ENCODE results near the gene IFI44. TPM values are rescaled to one million over a fixed set of nuclear protein-coding genes. Genes with fewer than 3 reads are reported as not detected.

The IFI44 gene
- total RNA-seq, 1 donor from 2014 or later, result 17.7 TPM

DNA sequence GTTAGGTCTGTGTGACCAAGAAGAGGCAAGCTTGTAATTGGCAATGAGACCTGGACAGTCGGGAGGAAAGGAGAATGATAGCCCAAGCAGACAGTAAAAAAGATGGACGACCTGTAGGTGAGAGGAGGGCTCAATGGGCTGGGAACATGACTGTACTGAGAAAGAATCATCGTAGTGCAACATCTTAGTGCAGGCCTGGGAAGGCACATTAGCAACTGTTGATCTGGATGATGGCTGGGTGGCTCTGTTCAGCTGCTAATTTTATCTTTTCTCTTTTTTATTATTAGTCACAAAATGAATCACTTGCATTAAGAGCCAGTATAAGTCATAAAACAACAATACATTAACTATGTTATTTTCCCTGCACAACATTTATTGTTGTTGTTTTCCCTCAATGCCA, 32.9 kb downstream of the IFI44 start:
- intact Hi-C loops (cut with DNase I), result no loop called here
- Histone ChIP-seq H3K27me3 (no peaks in the 10 kb centered on the region), H3K36me3 (no peaks in the 10 kb centered on the region), H3K9me3 (no peaks in the 10 kb centered on the region), H3K27ac (no peak overlapping the region), H3K4me1 (no peaks in the 10 kb centered on the region), H3K4me3 (no peak overlapping the region)
- no peak for DNase-seq (ENCODE audit: extremely low spot score in 2 of 2)
- TF ChIP-seq, protein P1, sequence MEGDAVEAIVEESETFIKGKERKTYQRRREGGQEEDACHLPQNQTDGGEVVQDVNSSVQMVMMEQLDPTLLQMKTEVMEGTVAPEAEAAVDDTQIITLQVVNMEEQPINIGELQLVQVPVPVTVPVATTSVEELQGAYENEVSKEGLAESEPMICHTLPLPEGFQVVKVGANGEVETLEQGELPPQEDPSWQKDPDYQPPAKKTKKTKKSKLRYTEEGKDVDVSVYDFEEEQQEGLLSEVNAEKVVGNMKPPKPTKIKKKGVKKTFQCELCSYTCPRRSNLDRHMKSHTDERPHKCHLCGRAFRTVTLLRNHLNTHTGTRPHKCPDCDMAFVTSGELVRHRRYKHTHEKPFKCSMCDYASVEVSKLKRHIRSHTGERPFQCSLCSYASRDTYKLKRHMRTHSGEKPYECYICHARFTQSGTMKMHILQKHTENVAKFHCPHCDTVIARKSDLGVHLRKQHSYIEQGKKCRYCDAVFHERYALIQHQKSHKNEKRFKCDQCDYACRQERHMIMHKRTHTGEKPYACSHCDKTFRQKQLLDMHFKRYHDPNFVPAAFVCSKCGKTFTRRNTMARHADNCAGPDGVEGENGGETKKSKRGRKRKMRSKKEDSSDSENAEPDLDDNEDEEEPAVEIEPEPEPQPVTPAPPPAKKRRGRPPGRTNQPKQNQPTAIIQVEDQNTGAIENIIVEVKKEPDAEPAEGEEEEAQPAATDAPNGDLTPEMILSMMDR (IDR thresholded peaks at IDR 0.05), result no peak
- no peak for TF ChIP-seq POLR2A (IDR thresholded peaks at IDR 0.05)
- no peak for TF ChIP-seq POLR2AphosphoS5 (IDR thresholded peaks at IDR 0.05; ENCODE audit: insufficient read depth in 1 of 2, low read depth in 1 of 2)

DNA sequence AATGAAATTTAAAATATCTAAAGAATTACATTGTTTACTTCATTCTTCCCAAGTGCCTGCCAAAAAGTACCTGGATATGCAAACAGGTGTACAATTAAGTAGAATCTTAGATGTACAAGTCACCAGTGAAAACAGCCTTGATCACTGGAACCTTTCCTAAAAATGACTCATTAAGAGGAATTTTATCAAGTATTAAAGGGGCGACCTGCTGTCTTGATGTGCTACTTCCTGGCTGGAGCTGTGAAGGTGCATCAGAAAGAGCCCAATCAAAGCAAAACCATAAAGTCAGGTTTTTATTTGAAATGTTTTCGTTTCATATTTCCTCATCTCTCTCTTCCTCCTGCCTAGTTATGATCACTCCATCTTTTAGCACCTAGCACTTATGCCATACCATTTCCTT, 33.4 kb downstream of the IFI44 start:
- no peaks in the 10 kb centered on the region for H3K4me1 ChIP-seq
- H3K9me3 ChIP-seq, result no peaks in the 10 kb centered on the region
- H3K36me3 ChIP-seq, result no peaks in the 10 kb centered on the region
- H3K27ac ChIP-seq, result no peak overlapping the region
- H3K4me3 ChIP-seq, result no peak overlapping the region
- no peak for DNase-seq (ENCODE audit: extremely low spot score in 2 of 2)
- intact Hi-C loops (cut with DNase I), result no loop called here
- TF ChIP-seq POLR2AphosphoS5 (IDR thresholded peaks at IDR 0.05; ENCODE audit: insufficient read depth in 1 of 2, low read depth in 1 of 2) (no peak), POLR2A (IDR thresholded peaks at IDR 0.05) (no peak)
- TF ChIP-seq, protein P1 (IDR thresholded peaks at IDR 0.05), result no peak
- H3K27me3 ChIP-seq, result no peaks in the 10 kb centered on the region

DNA sequence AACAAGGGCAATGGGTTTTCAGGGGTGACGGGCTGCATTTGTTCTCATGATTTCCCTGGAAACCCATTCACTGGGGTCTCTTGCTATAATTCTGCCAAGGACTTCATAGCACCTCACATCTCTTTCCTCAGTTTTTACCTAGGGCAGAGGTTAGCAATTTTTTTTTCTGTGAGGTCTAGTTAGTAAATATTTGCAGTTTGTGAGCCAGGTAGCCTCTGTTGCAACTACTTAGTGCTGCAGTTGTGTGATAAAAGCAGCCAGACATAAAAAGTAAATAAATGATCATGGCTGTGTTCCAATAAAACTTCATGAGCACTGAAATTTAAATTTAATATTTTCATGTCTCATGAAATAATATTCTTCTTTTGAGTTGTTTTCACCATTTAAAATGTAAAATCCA, 37.7 kb downstream of the IFI44 start:
- Histone ChIP-seq H3K4me1 (no peaks in the 10 kb centered on the region), H3K9me3 (no peaks in the 10 kb centered on the region), H3K4me3 (no peak overlapping the region), H3K27ac (no peak overlapping the region), H3K36me3 (no peaks in the 10 kb centered on the region), H3K27me3 (no peaks in the 10 kb centered on the region)
- no peak for DNase-seq (ENCODE audit: extremely low spot score in 2 of 2)
- TF ChIP-seq POLR2AphosphoS5 (IDR thresholded peaks at IDR 0.05; ENCODE audit: insufficient read depth in 1 of 2, low read depth in 1 of 2) (no peak), POLR2A (IDR thresholded peaks at IDR 0.05) (no peak)
- TF ChIP-seq, protein P1 (IDR thresholded peaks at IDR 0.05), result no peak
- intact Hi-C loops (cut with DNase I), result no loop called here

DNA sequence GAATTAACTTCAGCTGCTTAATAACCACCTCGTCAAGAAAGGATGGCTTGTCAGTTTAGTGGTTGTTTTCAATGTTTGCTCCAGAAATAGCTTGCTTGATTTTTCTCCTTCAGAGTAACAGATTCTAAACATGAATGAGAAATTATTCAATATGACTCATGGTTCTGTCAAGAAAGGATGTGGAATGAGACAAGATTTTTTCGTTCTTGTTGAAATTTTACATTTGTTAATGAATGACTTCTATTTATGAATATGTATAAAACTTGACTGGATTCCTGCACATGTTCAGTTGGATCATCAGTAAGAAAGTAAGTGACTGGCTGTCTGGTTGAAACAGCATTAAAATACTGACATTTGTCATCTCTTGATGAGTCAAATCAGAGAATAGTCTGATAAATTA, 38.3 kb downstream of the IFI44 start:
- Histone ChIP-seq H3K4me3 (no peak overlapping the region), H3K27me3 (no peaks in the 10 kb centered on the region), H3K27ac (no peak overlapping the region), H3K9me3 (no peaks in the 10 kb centered on the region), H3K36me3 (no peaks in the 10 kb centered on the region), H3K4me1 (no peaks in the 10 kb centered on the region)
- TF ChIP-seq, protein P1 (IDR thresholded peaks at IDR 0.05), result no peak
- TF ChIP-seq POLR2A (IDR thresholded peaks at IDR 0.05) (no peak), POLR2AphosphoS5 (IDR thresholded peaks at IDR 0.05; ENCODE audit: insufficient read depth in 1 of 2, low read depth in 1 of 2) (no peak)
- no peak for DNase-seq (ENCODE audit: extremely low spot score in 2 of 2)
- intact Hi-C loops (cut with DNase I), result no loop called here

DNA sequence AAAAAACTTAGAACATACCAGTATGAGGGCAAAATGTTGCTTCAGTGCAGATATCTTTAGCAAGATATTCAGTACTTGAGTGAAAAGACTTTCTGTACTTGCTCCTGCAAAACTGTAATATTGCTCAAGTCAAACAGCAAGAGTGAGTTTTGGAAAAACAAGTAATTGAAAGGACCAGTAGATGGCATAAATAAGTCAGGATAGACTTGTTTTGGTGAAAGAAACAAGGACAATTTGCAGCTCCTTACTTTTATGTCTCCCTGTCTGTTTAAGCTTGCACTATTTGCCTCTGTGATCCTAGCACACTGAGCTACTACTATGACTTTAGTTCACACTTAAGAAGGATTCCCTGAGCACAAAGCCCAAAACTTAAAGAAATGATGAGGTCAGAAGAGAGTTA, 39.1 kb downstream of the IFI44 start:
- H3K27me3 ChIP-seq, result no peaks in the 10 kb centered on the region
- H3K9me3 ChIP-seq, result no peaks in the 10 kb centered on the region
- TF ChIP-seq, protein P1 (IDR thresholded peaks at IDR 0.05), result no peak
- TF ChIP-seq POLR2A (IDR thresholded peaks at IDR 0.05) (no peak), POLR2AphosphoS5 (IDR thresholded peaks at IDR 0.05; ENCODE audit: insufficient read depth in 1 of 2, low read depth in 1 of 2) (no peak)
- intact Hi-C loops (cut with DNase I), result no loop called here
- no peaks in the 10 kb centered on the region for H3K4me1 ChIP-seq
- H3K27ac ChIP-seq, result no peak overlapping the region
- no peak overlapping the region for H3K4me3 ChIP-seq
- H3K36me3 ChIP-seq, result no peaks in the 10 kb centered on the region
- no peak for DNase-seq (ENCODE audit: extremely low spot score in 2 of 2)

Data from vagina (tissue), 2 donors.